Mammary epithelial cell (primary cell): ENCODE measurements around the gene FARP1.

ENCODE experiments used
- CTCF ChIP-seq, 2 donors: IDR thresholded peaks in 1 of 2; conservative IDR thresholded peaks in 1 of 2; 2 replicates each; pipeline ENCODE4 v1.5.1; 2011 to 2012; ENCODE audit warnings: inconsistent platforms in 2 of 2, low read length in 2 of 2, mild to moderate bottlenecking in 2 of 2, control low read depth in 1 of 2, low read depth in 1 of 2; ENCODE audit not compliant: insufficient read depth in 1 of 2; ENCODE audit errors: extremely low read depth in 1 of 2
- EZH2 ChIP-seq: IDR thresholded peaks from 2 replicates; pipeline ENCODE4 v1.6.1; 2012; ENCODE audit warnings: low read length, inconsistent platforms, borderline replicate concordance

- no peak for TF ChIP-seq CTCF (conservative IDR thresholded peaks at IDR 0.05 in 1 of 2, IDR thresholded peaks at IDR 0.05 in 1 of 2; ENCODE audit: extremely low read depth in 1 of 2, insufficient read depth in 1 of 2, low read depth in 1 of 2, low read length in 2 of 2)
- no peak for TF ChIP-seq EZH2
These were observed 129.7 kb downstream of the FARP1 start for GRCh38 chr13:98272549-98272948.
